ENCODE results near the gene GOLGA3.

Gene GOLGA3

GRCh38 chr12:132807295-132808092, 21.2 kb downstream of the GOLGA3 start:
- no peak overlapping the region for H3K4me3 ChIP-seq (ENCODE audit: low read depth, low read length)
- no peak for TF ChIP-seq CTCF (IDR thresholded peaks at IDR 0.05; ENCODE audit: borderline replicate concordance, insufficient read depth, low read depth, low read length)

GRCh38 chr12:132806857-132807256, 21.8 kb downstream of the GOLGA3 start:
- no peak overlapping the region for H3K4me3 ChIP-seq (ENCODE audit: low read depth, low read length)
- no peak for TF ChIP-seq CTCF (IDR thresholded peaks at IDR 0.05; ENCODE audit: borderline replicate concordance, insufficient read depth, low read depth, low read length)

DNA sequence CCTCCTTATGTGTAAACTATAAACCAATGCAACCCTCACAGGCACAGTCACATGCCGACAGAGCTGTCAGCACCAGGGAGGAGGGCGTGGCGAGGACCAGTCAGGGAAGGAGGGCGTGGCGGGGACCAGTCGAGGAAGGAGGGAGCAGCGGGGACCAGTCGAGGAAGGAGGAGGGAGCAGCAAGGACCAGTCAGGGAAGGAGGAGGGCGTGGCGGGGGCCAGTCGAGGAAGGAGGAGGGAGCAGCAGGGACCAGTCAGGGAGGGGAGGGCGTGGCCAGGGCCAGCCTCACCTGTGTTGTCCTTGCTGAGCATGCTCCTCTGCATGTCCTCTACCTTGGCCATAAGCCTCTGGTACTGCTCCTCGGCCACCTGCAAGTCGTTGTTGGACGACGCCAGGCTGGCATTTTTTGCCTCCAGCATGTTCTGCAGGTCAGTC, 24.2 kb downstream of the GOLGA3 start:
- TF ChIP-seq CTCF (IDR thresholded peaks at IDR 0.05; ENCODE audit: borderline replicate concordance, insufficient read depth, low read depth, low read length), result no peak
- no peak overlapping the region for H3K4me3 ChIP-seq (ENCODE audit: low read depth, low read length)

DNA sequence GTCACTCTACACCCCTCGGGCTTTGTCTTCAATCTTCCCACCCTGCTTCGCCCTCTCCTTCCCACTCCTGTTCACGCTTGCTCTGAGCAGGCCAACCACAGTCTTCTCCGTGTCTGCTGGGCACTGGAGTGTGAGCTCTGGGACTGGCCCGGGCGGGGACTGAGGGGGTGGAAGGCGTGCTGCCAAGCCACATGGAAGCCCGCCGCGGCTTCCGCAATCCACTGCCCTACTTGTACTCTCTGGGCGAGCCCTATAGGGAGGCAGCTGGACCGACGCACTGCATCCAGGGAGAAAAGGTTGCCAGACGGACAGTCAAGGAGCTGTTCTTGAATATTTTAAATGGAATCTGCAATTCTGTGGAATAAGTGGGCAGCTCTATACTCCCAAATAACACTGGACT, 24.8 kb downstream of the GOLGA3 start:
- no peak overlapping the region for H3K4me3 ChIP-seq (ENCODE audit: low read depth, low read length)
- TF ChIP-seq CTCF (IDR thresholded peaks at IDR 0.05; ENCODE audit: borderline replicate concordance, insufficient read depth, low read depth, low read length), result no peak

GRCh38 chr12:132803125-132803524, 25.5 kb downstream of the GOLGA3 start:
- no peak for TF ChIP-seq CTCF (IDR thresholded peaks at IDR 0.05; ENCODE audit: borderline replicate concordance, insufficient read depth, low read depth, low read length)
- H3K4me3 ChIP-seq (ENCODE audit: low read depth, low read length), result no peak overlapping the region

DNA sequence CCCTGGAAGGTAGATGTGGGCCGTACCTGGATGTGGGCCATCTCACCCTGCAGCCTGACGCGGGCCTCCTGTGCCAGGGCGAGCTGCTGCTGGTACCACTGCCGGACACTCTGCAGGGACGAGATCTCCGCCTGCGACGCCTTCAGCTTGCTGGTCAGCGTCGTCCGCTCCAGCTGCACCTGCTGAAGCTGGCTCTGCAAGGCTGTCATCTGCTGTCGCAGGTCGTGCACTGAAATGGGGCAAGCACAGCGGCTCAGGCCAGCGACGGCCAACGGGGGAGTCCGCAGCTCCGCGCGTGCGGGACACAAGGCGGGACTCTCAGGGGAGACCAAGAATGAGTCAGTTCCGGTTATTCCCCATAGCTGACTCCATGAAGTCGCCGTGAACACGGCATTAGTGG, 26.9 kb downstream of the GOLGA3 start:
- H3K4me3 ChIP-seq (ENCODE audit: low read depth, low read length), result no peak overlapping the region
- TF ChIP-seq CTCF (IDR thresholded peaks at IDR 0.05; ENCODE audit: borderline replicate concordance, insufficient read depth, low read depth, low read length), result no peak

- no peak overlapping the region for H3K4me3 ChIP-seq (ENCODE audit: low read depth, low read length)
- TF ChIP-seq CTCF (IDR thresholded peaks at IDR 0.05; ENCODE audit: borderline replicate concordance, insufficient read depth, low read depth, low read length), result no peak
These were observed 29.8 kb downstream of the GOLGA3 start for GRCh38 chr12:132798836-132799235.

Measured in GM12875 (cell line).